Astrocyte (in vitro differentiated cells and primary cell): ENCODE results near the gene CPT1A. TPM values are rescaled to one million over a fixed set of nuclear protein-coding genes. Genes with fewer than 3 reads are reported as not detected.

Experiments
- DNase-seq: peaks from one replicate; pipeline ENCODE4 v3.0.0-alpha.2; 2010; ENCODE audit warnings: low read depth
- FAIRE-seq: peaks from 2 replicates; lab custom pipeline; 2011; peaks lifted over from hg19 to GRCh38; lab: Jason Lieb, UNC
- H2AFZ ChIP-seq: 2 replicates; pipeline ENCODE4 v1.6.0; 2012; ENCODE audit warnings: low read depth, low read length, inconsistent platforms
- H3K27ac ChIP-seq: 2 replicates; pipeline ENCODE4 v1.5.1; 2011; ENCODE audit warnings: low read depth, low read length, inconsistent platforms
- H3K27me3 ChIP-seq: 2 replicates; pipeline ENCODE4 v1.6.0; 2011; ENCODE audit warnings: low read length, inconsistent platforms; ENCODE audit not compliant: insufficient read depth
- H3K36me3 ChIP-seq: 2 replicates; pipeline ENCODE4 v1.5.1; 2011; ENCODE audit warnings: low read length, inconsistent platforms; ENCODE audit not compliant: insufficient read depth
- H3K4me1 ChIP-seq: 2 replicates; pipeline ENCODE4 v1.5.1; 2011; ENCODE audit warnings: low read length, inconsistent platforms; ENCODE audit not compliant: insufficient read depth
- H3K4me2 ChIP-seq: 2 replicates; pipeline ENCODE4 v1.6.0; 2012; ENCODE audit warnings: low read length, inconsistent platforms
- H3K4me3 ChIP-seq: 2 replicates; pipeline ENCODE4 v1.5.1; 2011; ENCODE audit warnings: low read depth, mild to moderate bottlenecking, low read length, inconsistent platforms; ENCODE audit not compliant: insufficient read depth
- H3K79me2 ChIP-seq: 2 replicates; pipeline ENCODE4 v1.6.0; 2012; ENCODE audit warnings: mild to moderate bottlenecking, low read length, inconsistent platforms; ENCODE audit not compliant: insufficient read depth
- H3K9ac ChIP-seq: 2 replicates; pipeline ENCODE4 v1.6.0; 2012; ENCODE audit warnings: mild to moderate bottlenecking, low read length, inconsistent platforms
- H3K9me3 ChIP-seq: 2 replicates; pipeline ENCODE4 v1.5.1; 2012; ENCODE audit warnings: low read depth, mild to moderate bottlenecking, low read length, inconsistent platforms; ENCODE audit not compliant: insufficient read depth
- H4K20me1 ChIP-seq: 2 replicates; pipeline ENCODE4 v1.6.0; 2012; ENCODE audit warnings: low read length, inconsistent platforms; ENCODE audit not compliant: insufficient read depth
- H3K27ac Mint-ChIP-seq: one replicate; pipeline ENCODE4 v1.8.0; 2021; ENCODE audit warnings: mild to moderate bottlenecking, mixed read lengths; ENCODE audit not compliant: unreplicated experiment
- H3K27me3 Mint-ChIP-seq: one replicate; pipeline ENCODE4 v1.8.0; 2021; ENCODE audit warnings: low read depth, mixed read lengths; ENCODE audit not compliant: unreplicated experiment
- H3K36me3 Mint-ChIP-seq: one replicate; pipeline ENCODE4 v1.8.0; 2021; ENCODE audit warnings: low read depth, mixed read lengths; ENCODE audit not compliant: unreplicated experiment
- H3K4me1 Mint-ChIP-seq: one replicate; pipeline ENCODE4 v1.8.0; 2021; ENCODE audit warnings: low read depth, mixed read lengths; ENCODE audit not compliant: unreplicated experiment
- H3K4me3 Mint-ChIP-seq: one replicate; pipeline ENCODE4 v1.8.0; 2021; ENCODE audit warnings: mild to moderate bottlenecking, moderate library complexity, mixed read lengths; ENCODE audit not compliant: unreplicated experiment
- H3K9me3 Mint-ChIP-seq: one replicate; pipeline ENCODE4 v1.8.0; 2021; ENCODE audit warnings: mild to moderate bottlenecking, mixed read lengths; ENCODE audit not compliant: unreplicated experiment
- CTCF ChIP-seq: IDR thresholded peaks from 2 replicates; pipeline ENCODE4 v1.5.1; 2011; ENCODE audit warnings: low read depth, mild to moderate bottlenecking, inconsistent platforms, low read length, moderate library complexity; ENCODE audit not compliant: insufficient read depth
- EZH2 ChIP-seq: IDR thresholded peaks from 2 replicates; pipeline ENCODE4 v1.6.1; 2012; ENCODE audit warnings: mild to moderate bottlenecking, low read length, inconsistent platforms; ENCODE audit not compliant: insufficient read depth
- total RNA-seq: library from RNA; stranded (reverse); gene quantifications from 2 replicates; pipeline ENCODE4 v1.2.1, GENCODE V29; 2021

The CPT1A gene
- total RNA-seq, 1 donor from 2014 or later: 2.3 TPM

GRCh38 chr11:68855205-68855981, 13.7 kb upstream of the CPT1A start:
- peak overlapping the region; percentile 14 for H3K9ac ChIP-seq
- peaks cover 2% of the 10 kb centered on the region for H3K9me3 ChIP-seq
- peak; percentile 37 for DNase-seq
- no peaks in the 10 kb centered on the region for H3K4me1 ChIP-seq
- no peak overlapping the region for H3K27ac Mint-ChIP-seq
- TF ChIP-seq EZH2 (no peak), CTCF (no peak)
- no peaks in the 10 kb centered on the region for H3K79me2 ChIP-seq
- no peak for FAIRE-seq
- no peak overlapping the region for H3K27ac ChIP-seq
- no peaks in the 10 kb centered on the region for H4K20me1 ChIP-seq
- peaks cover 32% of the 10 kb centered on the region for H3K27me3 Mint-ChIP-seq
- peak overlapping the region; percentile 84 for H3K4me2 ChIP-seq
- no peaks in the 10 kb centered on the region for H3K36me3 Mint-ChIP-seq
- no peaks in the 10 kb centered on the region for H3K36me3 ChIP-seq
- peak overlapping the region; percentile 52 for H3K4me3 ChIP-seq
- peaks cover 4% of the 10 kb centered on the region for H3K9me3 Mint-ChIP-seq
- H3K27me3 ChIP-seq: peaks cover 21% of the 10 kb centered on the region
- H3K4me1 Mint-ChIP-seq: no peaks in the 10 kb centered on the region
- peak overlapping the region; percentile 15 for H3K4me3 Mint-ChIP-seq
- H2AFZ ChIP-seq: peak overlapping the region; percentile 80

GRCh38 chr11:68854273-68854958, 12.7 kb upstream of the CPT1A start:
- no peak for DNase-seq
- TF ChIP-seq CTCF: no peak
- peak; percentile 88 for TF ChIP-seq EZH2
- Histone ChIP-seq H3K4me2 (peak overlapping the region; percentile 84), H3K79me2 (no peaks in the 10 kb centered on the region), H3K36me3 (no peaks in the 10 kb centered on the region), H3K4me1 (no peaks in the 10 kb centered on the region), H3K4me3 (no peak overlapping the region), H3K27me3 (peaks cover 21% of the 10 kb centered on the region), H3K27ac (no peak overlapping the region), H2AFZ (no peak overlapping the region), H3K9ac (no peak overlapping the region), H4K20me1 (no peaks in the 10 kb centered on the region), H3K9me3 (peaks cover 2% of the 10 kb centered on the region)
- Mint-ChIP-seq H3K36me3 (no peaks in the 10 kb centered on the region), H3K27ac (no peak overlapping the region), H3K4me1 (no peaks in the 10 kb centered on the region), H3K27me3 (peaks cover 35% of the 10 kb centered on the region), H3K9me3 (peaks cover 4% of the 10 kb centered on the region), H3K4me3 (no peak overlapping the region)
- no peak for FAIRE-seq

- no peak for TF ChIP-seq CTCF
- TF ChIP-seq EZH2: no peak
Observed at GRCh38 chr11:68852628-68853027, 10.9 kb upstream of the CPT1A start.

More at GRCh38 chr11:68852628-68853027, 10.9 kb upstream of the CPT1A start:
- Histone ChIP-seq H3K9ac (no peak overlapping the region), H3K36me3 (no peaks in the 10 kb centered on the region), H3K4me3 (no peak overlapping the region), H3K79me2 (no peaks in the 10 kb centered on the region), H3K27ac (no peak overlapping the region), H3K27me3 (peaks cover 26% of the 10 kb centered on the region), H3K4me1 (no peaks in the 10 kb centered on the region), H3K9me3 (peaks cover 2% of the 10 kb centered on the region), H2AFZ (no peak overlapping the region), H4K20me1 (no peaks in the 10 kb centered on the region), H3K4me2 (no peak overlapping the region)
- Mint-ChIP-seq H3K36me3 (no peaks in the 10 kb centered on the region), H3K9me3 (peaks cover 4% of the 10 kb centered on the region), H3K27ac (no peak overlapping the region), H3K27me3 (peaks cover 51% of the 10 kb centered on the region), H3K4me3 (no peak overlapping the region), H3K4me1 (no peaks in the 10 kb centered on the region)
- DNase-seq (no peak), FAIRE-seq (no peak)
